ENCODE data around the gene SH3D21.

Gene SH3D21

GRCh38 chr1:36358514-36359084, 52.4 kb downstream of the SH3D21 start:
- H3K27ac ChIP-seq = no peak overlapping the region
- TF ChIP-seq ZFX (IDR thresholded peaks at IDR 0.05) (no peak), CTCF (conservative IDR thresholded peaks at IDR 0.05) (no peak)

GRCh38 chr1:36359383-36359782, 53.2 kb downstream of the SH3D21 start:
- H3K27ac ChIP-seq = peak overlapping the region; percentile 5; the same call in 1 of the 2 replicates
- TF ChIP-seq ZFX (IDR thresholded peaks at IDR 0.05) = no peak
- no peak for TF ChIP-seq CTCF (conservative IDR thresholded peaks at IDR 0.05)

DNA sequence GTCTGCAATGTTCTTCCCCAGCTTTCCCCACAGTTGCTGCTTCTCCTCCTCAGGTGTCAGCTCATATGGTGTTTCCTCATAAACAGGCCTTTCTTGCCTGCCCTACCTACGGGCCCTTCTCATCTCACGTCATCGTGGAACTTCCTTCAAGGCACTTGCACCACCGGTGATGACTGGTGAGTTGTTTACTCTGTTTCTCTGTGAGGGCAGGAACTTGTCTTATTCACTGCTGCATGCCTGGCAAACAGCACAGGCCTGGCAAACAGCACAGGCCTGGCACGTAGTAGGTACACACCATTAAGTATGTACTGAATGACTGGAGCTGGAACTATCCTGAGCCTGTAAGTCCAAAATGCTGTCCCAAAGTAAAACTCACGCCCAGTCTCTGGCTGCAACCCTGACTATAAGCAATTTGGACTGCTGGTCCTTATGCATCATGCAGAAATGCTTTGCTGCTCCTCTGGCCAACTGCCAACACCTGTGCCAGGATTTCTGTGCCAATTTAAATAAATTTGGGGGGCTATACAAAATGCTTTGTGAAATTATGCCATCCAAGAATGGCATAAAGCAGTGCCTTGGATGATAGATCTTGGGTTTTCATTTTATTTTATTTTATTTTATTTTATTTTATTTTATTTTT, 53.9 kb downstream of the SH3D21 start:
- no peak for TF ChIP-seq ZFX (IDR thresholded peaks at IDR 0.05)
- no peak for TF ChIP-seq CTCF (conservative IDR thresholded peaks at IDR 0.05)
- peak overlapping the region; percentile 5; the same call in 1 of the 2 replicates for H3K27ac ChIP-seq

- TF ChIP-seq CTCF (conservative IDR thresholded peaks at IDR 0.05) (no peak), ZFX (IDR thresholded peaks at IDR 0.05) (no peak)
- H3K27ac ChIP-seq = no peak overlapping the region
These were observed 59.2 kb downstream of the SH3D21 start for GRCh38 chr1:36365381-36365780.

DNA sequence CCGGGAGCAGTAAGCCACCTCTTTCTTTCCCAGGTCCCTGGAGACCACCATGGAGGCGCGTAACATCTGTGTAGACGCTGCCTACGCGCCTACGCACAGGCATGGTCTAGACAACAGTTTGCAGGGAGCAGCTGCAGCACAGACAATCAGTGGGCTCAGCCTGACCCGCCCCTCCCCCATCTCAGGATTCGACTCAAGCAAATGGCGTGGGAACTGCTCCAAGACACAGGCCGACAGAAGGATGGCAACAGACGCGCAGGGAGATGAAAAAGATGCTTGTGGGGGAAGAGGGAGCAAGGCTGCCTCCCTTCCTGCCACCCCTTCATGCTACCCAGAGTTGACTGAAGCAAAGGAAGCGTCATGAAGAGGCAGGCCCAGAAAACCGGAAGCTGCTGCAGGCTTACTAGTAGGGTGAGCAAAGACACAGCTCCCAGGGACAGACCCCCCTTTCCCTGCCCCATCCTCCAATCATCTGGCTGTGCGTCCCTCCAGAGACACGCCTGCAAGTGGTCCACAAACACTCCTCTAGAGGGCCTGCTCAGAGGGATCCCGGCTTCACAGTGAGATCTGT, 60.0 kb downstream of the SH3D21 start:
- TF ChIP-seq CTCF (conservative IDR thresholded peaks at IDR 0.05) = no peak
- TF ChIP-seq ZFX (IDR thresholded peaks at IDR 0.05) = no peak
- no peak overlapping the region for H3K27ac ChIP-seq

GRCh38 chr1:36367066-36367465, 60.9 kb downstream of the SH3D21 start:
- TF ChIP-seq CTCF (conservative IDR thresholded peaks at IDR 0.05) = no peak
- no peak for TF ChIP-seq ZFX (IDR thresholded peaks at IDR 0.05)
- no peak overlapping the region for H3K27ac ChIP-seq

DNA sequence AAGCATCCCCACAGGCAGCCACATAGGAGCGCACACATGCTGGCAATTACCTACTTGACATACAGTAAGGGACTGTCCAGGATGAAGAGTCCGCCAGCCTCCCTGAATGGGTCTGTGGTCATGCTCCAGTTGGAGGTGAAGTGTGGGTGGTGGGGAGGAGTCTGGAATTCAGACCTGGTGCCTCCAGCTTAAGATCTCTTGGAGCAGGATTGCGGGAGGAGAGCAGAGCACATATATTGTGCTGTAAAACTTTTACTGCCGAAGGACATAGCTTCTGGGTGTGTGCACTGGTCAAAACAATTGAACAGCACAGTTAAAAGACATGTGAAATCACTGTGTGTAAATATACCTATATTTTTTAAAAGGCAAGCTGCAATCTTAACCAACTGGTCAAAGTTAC, 61.6 kb downstream of the SH3D21 start:
- H3K27ac ChIP-seq = no peak overlapping the region
- TF ChIP-seq CTCF (conservative IDR thresholded peaks at IDR 0.05) (no peak), ZFX (IDR thresholded peaks at IDR 0.05) (no peak)
